ENCODE measurements around the gene ZNF524. TPM values are rescaled to one million over a fixed set of nuclear protein-coding genes. Genes with fewer than 3 reads are reported as not detected.

Gene ZNF524
- total and polyA plus RNA-seq, 10 of the 15 experiments (the other 5 are each of a cell fraction or from before 2014, with no cell fraction given) = 0.47 to 18.6 (median 12.4) TPM; not detected in 1

- DNase-seq (ENCODE audit: low read depth, low spot score) (no peak), ATAC-seq (peak; percentile 73), FAIRE-seq (no peak)
- peak overlapping the region; percentile 12; the same call in 1 of the 2 replicates for H3K4me2 ChIP-seq (ENCODE audit: control insufficient read depth, insufficient read depth)
- ChIA-PET SMC1A (ENCODE audit: uncharacterized antibody, unreplicated experiment) (interaction anchor here (1.5 kb wide), 1 partner anchor 22 kb away, joined by 3 read pairs; no protein-coding TSS in a partner anchor), POLR2A (interaction anchor here (0.6 to 1.4 kb wide), 3 partner anchors 12 to 23 kb away, joined by 3 to 7 read pairs (median 3); partner anchors contain the start of genes FIZ1, ZNF524 and ZNF784), CTCF (interaction anchor here (0.7 to 3.0 kb wide), 6 partner anchors 15 to 97 kb away, joined by 3 to 11 read pairs (median 4); no protein-coding TSS in a partner anchor), RAD21 (ENCODE audit: unreplicated experiment) (interaction anchor here (1.0 to 1.3 kb wide), 2 partner anchors 10 to 21 kb away, joined by 3 to 4 read pairs; no protein-coding TSS in a partner anchor)
- peaks cover 24% of the 10 kb centered on the region for H3K79me2 ChIP-seq (ENCODE audit: control insufficient read depth, insufficient read depth, low read length)
- no peak overlapping the region for H3K9ac ChIP-seq (ENCODE audit: control insufficient read depth, insufficient read depth, low read length)
- 79% methylated on average over 15 of the region's 15 CpGs for WGBS (ENCODE audit: insufficient coverage, insufficient replicate concordance, low lambda C conversion rate, missing lambda C conversion rate)
- H3K9me3 ChIP-seq (replicated peaks; ENCODE audit: control insufficient read depth, insufficient read depth, low read length) = peaks cover 2% of the 10 kb centered on the region; the same call in 1 of the 3 replicates
- H3K4me3 ChIP-seq = no peak overlapping the region
- no peaks in the 10 kb centered on the region for H3K27me3 ChIP-seq (replicated peaks in 1 of 2; ENCODE audit: control insufficient read depth in 2 of 2, insufficient read depth in 2 of 2, low read length in 1 of 2)
- in situ Hi-C loops (cut with MboI) (no loop called here), intact Hi-C loops (cut with micrococcal nuclease; ENCODE audit: unreplicated experiment) (no loop called here)
- H3K4me1 ChIP-seq (ENCODE audit: control insufficient read depth, insufficient read depth, low read length) = peaks cover 4% of the 10 kb centered on the region
- no TSS peak for BruUV-seq (replicated peaks)
- TF ChIP-seq, protein P1, sequence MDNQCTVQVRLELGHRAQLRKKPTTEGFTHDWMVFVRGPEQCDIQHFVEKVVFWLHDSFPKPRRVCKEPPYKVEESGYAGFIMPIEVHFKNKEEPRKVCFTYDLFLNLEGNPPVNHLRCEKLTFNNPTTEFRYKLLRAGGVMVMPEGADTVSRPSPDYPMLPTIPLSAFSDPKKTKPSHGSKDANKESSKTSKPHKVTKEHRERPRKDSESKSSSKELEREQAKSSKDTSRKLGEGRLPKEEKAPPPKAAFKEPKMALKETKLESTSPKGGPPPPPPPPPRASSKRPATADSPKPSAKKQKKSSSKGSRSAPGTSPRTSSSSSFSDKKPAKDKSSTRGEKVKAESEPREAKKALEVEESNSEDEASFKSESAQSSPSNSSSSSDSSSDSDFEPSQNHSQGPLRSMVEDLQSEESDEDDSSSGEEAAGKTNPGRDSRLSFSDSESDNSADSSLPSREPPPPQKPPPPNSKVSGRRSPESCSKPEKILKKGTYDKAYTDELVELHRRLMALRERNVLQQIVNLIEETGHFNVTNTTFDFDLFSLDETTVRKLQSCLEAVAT (IDR thresholded peaks at IDR 0.05) = peak; percentile 94
- TF ChIP-seq PBX3 (IDR thresholded peaks at IDR 0.05; ENCODE audit: insufficient replicate concordance, low read depth, low read length) (peak; percentile 63), PKNOX1 (IDR thresholded peaks at IDR 0.05) (peak; percentile 74), RFX5 (IDR thresholded peaks at IDR 0.05; ENCODE audit: low read depth, low read length) (no peak), KDM1A (IDR thresholded peaks at IDR 0.05; ENCODE audit: borderline replicate concordance) (no peak)
- TF ChIP-seq, protein P2, sequence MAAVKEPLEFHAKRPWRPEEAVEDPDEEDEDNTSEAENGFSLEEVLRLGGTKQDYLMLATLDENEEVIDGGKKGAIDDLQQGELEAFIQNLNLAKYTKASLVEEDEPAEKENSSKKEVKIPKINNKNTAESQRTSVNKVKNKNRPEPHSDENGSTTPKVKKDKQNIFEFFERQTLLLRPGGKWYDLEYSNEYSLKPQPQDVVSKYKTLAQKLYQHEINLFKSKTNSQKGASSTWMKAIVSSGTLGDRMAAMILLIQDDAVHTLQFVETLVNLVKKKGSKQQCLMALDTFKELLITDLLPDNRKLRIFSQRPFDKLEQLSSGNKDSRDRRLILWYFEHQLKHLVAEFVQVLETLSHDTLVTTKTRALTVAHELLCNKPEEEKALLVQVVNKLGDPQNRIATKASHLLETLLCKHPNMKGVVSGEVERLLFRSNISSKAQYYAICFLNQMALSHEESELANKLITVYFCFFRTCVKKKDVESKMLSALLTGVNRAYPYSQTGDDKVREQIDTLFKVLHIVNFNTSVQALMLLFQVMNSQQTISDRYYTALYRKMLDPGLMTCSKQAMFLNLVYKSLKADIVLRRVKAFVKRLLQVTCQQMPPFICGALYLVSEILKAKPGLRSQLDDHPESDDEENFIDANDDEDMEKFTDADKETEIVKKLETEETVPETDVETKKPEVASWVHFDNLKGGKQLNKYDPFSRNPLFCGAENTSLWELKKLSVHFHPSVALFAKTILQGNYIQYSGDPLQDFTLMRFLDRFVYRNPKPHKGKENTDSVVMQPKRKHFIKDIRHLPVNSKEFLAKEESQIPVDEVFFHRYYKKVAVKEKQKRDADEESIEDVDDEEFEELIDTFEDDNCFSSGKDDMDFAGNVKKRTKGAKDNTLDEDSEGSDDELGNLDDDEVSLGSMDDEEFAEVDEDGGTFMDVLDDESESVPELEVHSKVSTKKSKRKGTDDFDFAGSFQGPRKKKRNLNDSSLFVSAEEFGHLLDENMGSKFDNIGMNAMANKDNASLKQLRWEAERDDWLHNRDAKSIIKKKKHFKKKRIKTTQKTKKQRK (IDR thresholded peaks at IDR 0.05; ENCODE audit: low read depth, low read length) = no peak
- peaks cover 12% of the 10 kb centered on the region in 2 experiments for H3K36me3 ChIP-seq (ENCODE audit: control insufficient read depth in 2 of 2, insufficient read depth in 2 of 2, low read length in 1 of 2)
- H4K20me1 ChIP-seq (ENCODE audit: control insufficient read depth, insufficient read depth) = peaks cover 3% of the 10 kb centered on the region; the same call in 1 of the 2 replicates
- no peak overlapping the region for H3K27ac ChIP-seq (ENCODE audit: control insufficient read depth, insufficient read depth)
- no peak overlapping the region for H2AFZ ChIP-seq (ENCODE audit: control insufficient read depth, low read depth, low read length)
Observed at GRCh38 chr19:55611300-55611982, 11.4 kb downstream of the ZNF524 start.

Data from GM12878 (cell line).